ENCODE results near the gene LMOD2.

Gene LMOD2

GRCh38 chr7:123674399-123675180 lies 18.9 kb downstream of the LMOD2 start:
- no peak for DNase-seq

- DNase-seq, result no peak
Observed at GRCh38 chr7:123675181-123675473, 19.5 kb downstream of the LMOD2 start.

- no peak for DNase-seq
Observed at GRCh38 chr7:123677061-123677715, 21.5 kb downstream of the LMOD2 start.

GRCh38 chr7:123679614-123680013 lies 23.9 kb downstream of the LMOD2 start:
- DNase-seq, result no peak

- DNase-seq, result no peak
Observed at GRCh38 chr7:123680580-123680979, 24.9 kb downstream of the LMOD2 start.

- DNase-seq, result no peak
Observed at GRCh38 chr7:123681561-123681960, 25.9 kb downstream of the LMOD2 start.

GRCh38 chr7:123682690-123683089 lies 27.0 kb downstream of the LMOD2 start:
- peak; percentile 57 for DNase-seq

- no peak for DNase-seq
Observed at GRCh38 chr7:123687161-123687560, 31.5 kb downstream of the LMOD2 start.

- DNase-seq, result no peak
Observed at GRCh38 chr7:123687727-123688126, 32.1 kb downstream of the LMOD2 start.

GRCh38 chr7:123689250-123689649 lies 33.6 kb downstream of the LMOD2 start:
- no peak for DNase-seq

- DNase-seq, result no peak
Observed at GRCh38 chr7:123690550-123690949, 34.9 kb downstream of the LMOD2 start.

- no peak for DNase-seq
Observed at GRCh38 chr7:123692471-123692877, 36.8 kb downstream of the LMOD2 start.

GRCh38 chr7:123695944-123696677 lies 40.4 kb downstream of the LMOD2 start:
- no peak for DNase-seq

- DNase-seq, result no peak
Observed at GRCh38 chr7:123705211-123705901, 49.7 kb downstream of the LMOD2 start.

GRCh38 chr7:123709525-123709924 lies 53.9 kb downstream of the LMOD2 start:
- no peak for DNase-seq

GRCh38 chr7:123710683-123711082 lies 55.0 kb downstream of the LMOD2 start:
- no peak for DNase-seq

GRCh38 chr7:123711832-123712293 lies 56.2 kb downstream of the LMOD2 start:
- no peak for DNase-seq

GRCh38 chr7:123712619-123713018 lies 57.0 kb downstream of the LMOD2 start:
- no peak for DNase-seq

Measured in retina (tissue), 1 donor.